NCI-H146 (cell line): ENCODE measurements around the gene PLXNB2.
"Not testable (repeated sequence)": the region's sequence is repeated elsewhere in the genome, so short reads cannot be mapped to it uniquely, and the experiment has no call there.

Source experiments
- DNase-seq: peaks from one replicate; lab custom pipeline; 2025; lab: John Stamatoyannopoulos, UW

PLXNB2 gene, protein sequence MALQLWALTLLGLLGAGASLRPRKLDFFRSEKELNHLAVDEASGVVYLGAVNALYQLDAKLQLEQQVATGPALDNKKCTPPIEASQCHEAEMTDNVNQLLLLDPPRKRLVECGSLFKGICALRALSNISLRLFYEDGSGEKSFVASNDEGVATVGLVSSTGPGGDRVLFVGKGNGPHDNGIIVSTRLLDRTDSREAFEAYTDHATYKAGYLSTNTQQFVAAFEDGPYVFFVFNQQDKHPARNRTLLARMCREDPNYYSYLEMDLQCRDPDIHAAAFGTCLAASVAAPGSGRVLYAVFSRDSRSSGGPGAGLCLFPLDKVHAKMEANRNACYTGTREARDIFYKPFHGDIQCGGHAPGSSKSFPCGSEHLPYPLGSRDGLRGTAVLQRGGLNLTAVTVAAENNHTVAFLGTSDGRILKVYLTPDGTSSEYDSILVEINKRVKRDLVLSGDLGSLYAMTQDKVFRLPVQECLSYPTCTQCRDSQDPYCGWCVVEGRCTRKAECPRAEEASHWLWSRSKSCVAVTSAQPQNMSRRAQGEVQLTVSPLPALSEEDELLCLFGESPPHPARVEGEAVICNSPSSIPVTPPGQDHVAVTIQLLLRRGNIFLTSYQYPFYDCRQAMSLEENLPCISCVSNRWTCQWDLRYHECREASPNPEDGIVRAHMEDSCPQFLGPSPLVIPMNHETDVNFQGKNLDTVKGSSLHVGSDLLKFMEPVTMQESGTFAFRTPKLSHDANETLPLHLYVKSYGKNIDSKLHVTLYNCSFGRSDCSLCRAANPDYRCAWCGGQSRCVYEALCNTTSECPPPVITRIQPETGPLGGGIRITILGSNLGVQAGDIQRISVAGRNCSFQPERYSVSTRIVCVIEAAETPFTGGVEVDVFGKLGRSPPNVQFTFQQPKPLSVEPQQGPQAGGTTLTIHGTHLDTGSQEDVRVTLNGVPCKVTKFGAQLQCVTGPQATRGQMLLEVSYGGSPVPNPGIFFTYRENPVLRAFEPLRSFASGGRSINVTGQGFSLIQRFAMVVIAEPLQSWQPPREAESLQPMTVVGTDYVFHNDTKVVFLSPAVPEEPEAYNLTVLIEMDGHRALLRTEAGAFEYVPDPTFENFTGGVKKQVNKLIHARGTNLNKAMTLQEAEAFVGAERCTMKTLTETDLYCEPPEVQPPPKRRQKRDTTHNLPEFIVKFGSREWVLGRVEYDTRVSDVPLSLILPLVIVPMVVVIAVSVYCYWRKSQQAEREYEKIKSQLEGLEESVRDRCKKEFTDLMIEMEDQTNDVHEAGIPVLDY (N-terminal part only)

GRCh38 chr22:50306753-50307749, at the start of gene PLXNB2:
PLXNB2 (minus strand) TSS chr22:50307646; CDS start chr22:50290584, 17,062 bp downstream.
- DNase-seq: peak; percentile 80

DNA sequence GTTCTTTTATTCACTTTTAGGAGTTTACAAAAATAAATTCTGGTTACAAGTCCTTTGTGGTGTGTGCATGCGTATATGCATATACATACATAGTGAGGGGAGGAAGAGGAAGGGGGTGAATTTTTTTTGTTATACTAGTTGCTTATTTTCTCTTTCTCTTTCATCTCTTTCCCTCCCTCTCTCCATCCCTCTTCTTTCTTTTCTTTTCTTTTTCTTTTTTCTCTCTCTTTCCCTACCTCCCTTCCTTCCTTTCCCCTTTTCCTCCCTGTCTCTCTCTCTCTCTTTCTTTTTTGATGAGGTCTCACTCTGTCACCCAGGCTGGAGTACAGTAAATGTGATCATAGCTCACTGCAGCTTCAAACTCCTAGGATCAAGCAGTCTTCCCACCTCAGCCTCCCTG, 49.8 kb upstream of the PLXNB2 start:
- no peak for DNase-seq

DNA sequence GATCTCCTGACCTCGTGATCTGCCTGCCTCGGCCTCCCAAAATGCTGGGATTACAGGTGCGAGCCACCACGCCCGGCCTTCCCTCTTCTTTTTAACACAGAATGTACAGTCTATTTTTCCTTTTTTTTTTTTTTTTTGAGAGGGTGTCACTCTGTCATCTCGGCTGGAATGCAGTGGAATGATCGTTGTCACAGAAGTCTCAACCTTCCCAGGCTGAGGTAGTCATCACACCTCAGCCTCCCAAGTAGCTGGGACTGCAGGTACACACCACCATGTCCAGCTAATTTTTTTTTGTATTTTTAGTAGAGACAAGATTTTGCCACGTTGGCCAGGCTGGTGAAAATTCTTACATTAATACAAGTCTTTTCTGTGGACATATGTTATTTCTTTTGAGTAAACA, 48.7 kb upstream of the PLXNB2 start:
- no peak for DNase-seq

DNA sequence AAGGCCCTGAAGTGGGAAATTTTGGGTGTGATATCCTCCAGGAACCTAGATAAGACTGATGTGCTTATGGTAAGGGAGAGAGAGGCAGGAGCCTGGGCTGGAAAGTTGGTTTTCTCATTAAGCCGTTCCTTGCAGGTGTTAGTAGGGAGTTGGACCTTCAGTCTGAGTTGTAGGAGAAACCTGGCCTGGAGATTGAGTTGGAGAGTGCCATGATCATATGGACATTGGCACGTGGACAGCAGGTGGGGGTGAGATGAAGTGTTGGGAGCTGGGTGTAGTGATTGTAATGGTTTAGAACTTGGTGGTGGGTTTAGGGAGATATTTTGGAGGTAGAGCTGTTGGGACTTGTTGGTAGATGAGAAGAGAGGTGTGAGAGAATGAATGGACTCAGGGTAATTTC, 40.6 kb upstream of the PLXNB2 start:
- no peak for DNase-seq

DNA sequence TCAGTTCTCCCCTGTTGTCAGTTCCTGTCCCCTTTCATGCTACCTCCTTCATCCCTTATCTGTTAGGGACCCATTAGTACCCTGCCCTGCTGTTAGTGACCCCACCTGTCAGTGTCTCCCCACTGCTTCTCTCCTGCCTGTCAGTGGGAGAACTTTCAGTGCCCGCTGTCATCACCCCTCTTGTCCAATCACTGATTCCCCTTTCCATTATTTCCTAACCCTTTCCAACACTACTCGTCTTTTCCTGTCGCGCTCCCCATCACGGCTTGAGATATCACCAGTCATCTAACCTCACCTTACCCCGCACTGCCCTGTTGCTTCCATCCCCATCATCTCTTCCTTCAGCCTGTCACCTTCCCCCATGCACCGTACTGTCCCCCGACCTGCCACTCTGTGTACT, 39.7 kb upstream of the PLXNB2 start:
- DNase-seq: no peak

- DNase-seq: no peak
Measured at GRCh38 chr22:50346470-50346869, 39.0 kb upstream of the PLXNB2 start.

DNA sequence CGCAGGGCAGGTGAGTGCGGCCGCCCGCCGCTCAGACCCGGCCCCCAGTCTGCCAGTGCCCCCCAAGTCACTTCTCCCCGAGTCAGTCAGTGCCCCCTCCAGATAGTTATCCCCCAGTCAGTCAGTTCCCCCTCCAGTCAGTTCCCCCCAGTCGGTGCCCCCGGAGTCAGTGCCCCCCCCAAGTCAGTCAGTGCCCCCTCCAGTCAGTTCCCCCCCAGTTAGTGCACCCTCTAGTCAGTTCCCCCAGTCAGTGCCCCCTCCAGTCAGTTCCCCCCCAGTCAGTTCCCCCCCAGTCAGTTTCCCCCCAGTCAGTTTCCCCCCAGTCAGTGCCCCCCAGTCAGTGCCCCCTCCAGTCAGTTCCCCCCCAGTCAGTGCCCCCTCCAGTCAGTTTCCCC, 36.1 kb upstream of the PLXNB2 start:
- DNase-seq: no peak

- DNase-seq: peak; percentile 62
Measured at GRCh38 chr22:50342651-50343540, 35.5 kb upstream of the PLXNB2 start, which contains the start of gene PPP6R2. PPP6R2 (plus strand) TSS chr22:50343327; CDS start chr22:50393909, 50,582 bp downstream.

GRCh38 chr22:50341977-50342650, 34.7 kb upstream of the PLXNB2 start:
- DNase-seq: peak; percentile 86

- peak; percentile 12 for DNase-seq
Measured at GRCh38 chr22:50339945-50340879, 32.8 kb upstream of the PLXNB2 start.

- DNase-seq: no peak
Measured at GRCh38 chr22:50338860-50339462, 31.5 kb upstream of the PLXNB2 start.

GRCh38 chr22:50338042-50338573, 30.7 kb upstream of the PLXNB2 start:
- no peak for DNase-seq

GRCh38 chr22:50337262-50338041, 30.0 kb upstream of the PLXNB2 start:
- no peak for DNase-seq

DNA sequence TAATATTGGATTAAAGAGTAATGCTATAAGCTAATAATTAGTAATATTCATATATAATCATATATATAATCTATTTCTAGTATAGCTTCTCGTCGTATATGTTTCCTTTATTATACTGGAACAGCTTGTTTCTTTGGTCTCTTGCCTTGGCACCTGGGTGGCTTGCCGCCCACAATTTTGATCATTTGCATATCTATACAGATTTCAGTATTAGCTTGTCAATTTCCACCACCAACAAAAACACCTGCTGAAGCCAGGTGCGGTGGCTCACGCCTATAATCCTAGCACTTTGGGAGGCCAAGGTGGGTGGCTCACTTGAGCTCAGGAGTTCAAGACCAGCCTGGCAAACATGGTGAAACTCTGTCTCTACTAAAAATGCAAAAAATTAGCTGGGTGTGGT, 27.0 kb upstream of the PLXNB2 start:
- DNase-seq: not testable (repeated sequence)

- DNase-seq: no peak
Measured at GRCh38 chr22:50329236-50329635, 21.8 kb upstream of the PLXNB2 start.

- DNase-seq: no peak
Measured at GRCh38 chr22:50327711-50328019, 20.2 kb upstream of the PLXNB2 start.
